Sigmoid colon (tissue), 7 donors: Measurements from ENCODE around the gene RAP1A. TPM values are rescaled to one million over a fixed set of nuclear protein-coding genes. Genes with fewer than 3 reads are reported as not detected.

ENCODE experiments used
- DNase-seq: peaks from one replicate; pipeline ENCODE4 v3.0.0-alpha.2; 2019
- H3K27ac ChIP-seq, 4 donors: fragments of 200-600 bp; sonication (generic); one replicate each; pipeline ENCODE4 v1.5.1; 2016 to 2019; ENCODE audit warnings: mild to moderate bottlenecking in 1 of 4
- H3K27me3 ChIP-seq, 3 donors: fragments of 200-600 bp; sonication (generic); one replicate each; pipeline ENCODE4 v1.5.1; 2019; ENCODE audit warnings: mild to moderate bottlenecking in 1 of 3
- H3K36me3 ChIP-seq, 4 donors: fragments of 200-600 bp; sonication (generic); one replicate each; pipeline ENCODE4 v1.5.1; 2016 to 2019
- H3K4me1 ChIP-seq, 4 donors: fragments of 200-600 bp; sonication (generic); one replicate each; pipeline ENCODE4 v1.5.1; 2017 to 2019
- H3K4me3 ChIP-seq, 4 donors: fragments of 200-600 bp; sonication (generic); one replicate each; pipeline ENCODE4 v1.5.1; 2017 to 2019; ENCODE audit warnings: mild to moderate bottlenecking in 2 of 4, moderate library complexity in 1 of 4
- H3K9me3 ChIP-seq, 4 donors: fragments of 200-600 bp in 3 of 4; sonication (generic) in 3 of 4; one replicate each; pipeline versions ENCODE4 v1.5.1 to v1.6.1; 2013 to 2019
- CTCF ChIP-seq, 4 experiments: fragments of 450-650 bp in 3 of 4; fragments of 200-600 bp in 1 of 4; IDR thresholded peaks; one replicate each; pipeline ENCODE4 v1.5.1; 2016 to 2019; ENCODE audit warnings: antibody characterized with exemption in 4 of 4, mild to moderate bottlenecking in 3 of 4, moderate library complexity in 2 of 4
- EP300 ChIP-seq, 4 donors: sonication (generic); formaldehyde crosslinking; IDR thresholded peaks; one replicate each; pipeline ENCODE4 v1.6.1; 2017; ENCODE audit warnings: antibody characterized with exemption in 4 of 4
- POLR2A ChIP-seq, 2 donors: fragments of 450-650 bp; IDR thresholded peaks; one replicate each; pipeline ENCODE4 v1.6.1; 2016; ENCODE audit warnings: antibody characterized with exemption in 2 of 2, mild to moderate bottlenecking in 2 of 2, moderate library complexity in 2 of 2
- POLR2AphosphoS5 ChIP-seq, 4 donors: sonication (generic); formaldehyde crosslinking; IDR thresholded peaks; one replicate each; pipeline ENCODE4 v1.6.1; 2017; ENCODE audit warnings: antibody characterized with exemption in 4 of 4
- WGBS, 2 donors: extraction: QIAGEN DNeasy Blood & Tissue Kit; methylation state at CpG; one replicate each; pipeline ENCODE4 v1.1.7; 2013; 5-methylcytosine and 5-hydroxymethylcytosine counted together
- intact Hi-C: fragments of 100-400 bp; cut with DNase I; formaldehyde crosslinking; loops from one replicate; pipeline ENCODE4 v1.15.1; 2023
- polyA plus RNA-seq, 3 donors: library from polyadenylated mRNA; stranded (reverse); fragments of 200-250 nt; gene quantifications; one replicate each; pipeline ENCODE4 v1.2.3, GENCODE V29; 2013
- total RNA-seq, 4 donors: library from RNA; depleted of rRNA; stranded (reverse); fragments of >200 nt; gene quantifications; one replicate each; pipeline ENCODE4 v1.1.0, GENCODE V29; 2016
- donor health status: healthy with polysubstance abuse.
- donor health status: Bipolar disorder and iron deficiency.
- donor health status: healthy.

RAP1A gene
- total and polyA plus RNA-seq, 7 donors = 87.5 to 381 (median 213) TPM

GRCh38 chr1:111745675-111746613 lies 126.4 kb downstream of the RAP1A start:
- intact Hi-C loops = loop anchor here (5.0 kb wide), 1 partner anchor 134 kb away; no protein-coding TSS in a partner anchor
- 91 to 95% methylated on average over 9 of the region's 9 CpGs for WGBS, 2 donors
- TF ChIP-seq POLR2AphosphoS5 (IDR thresholded peaks at IDR 0.05) (peak in 3 of 4 donors; percentile 35 to 76 (median 74)), CTCF (IDR thresholded peaks at IDR 0.05) (no peak)
- Histone ChIP-seq H3K4me3 (no peak overlapping the region), H3K9me3 (no peaks in the 10 kb centered on the region), H3K27ac (peak overlapping the region in 3 of 4 donors; percentile 61 to 77 (median 75)), H3K27me3 (no peaks in the 10 kb centered on the region), H3K36me3 (no peaks in the 10 kb centered on the region), H3K4me1 (peaks cover 0 to 57% (median 32%) of the 10 kb centered on the region in 4 donors)
- DNase-seq = peak; percentile 81

- WGBS, 2 donors = 79 to 81% methylated on average over 2 of the region's 2 CpGs
- Histone ChIP-seq H3K4me1 (peaks cover 0 to 64% (median 37%) of the 10 kb centered on the region in 4 donors), H3K4me3 (no peak overlapping the region), H3K27me3 (no peaks in the 10 kb centered on the region), H3K36me3 (no peaks in the 10 kb centered on the region), H3K27ac (peak overlapping the region in 3 of 4 donors; percentile 61 to 77 (median 75)), H3K9me3 (no peaks in the 10 kb centered on the region)
- no peak for TF ChIP-seq POLR2A (IDR thresholded peaks at IDR 0.05)
- TF ChIP-seq EP300 (IDR thresholded peaks at IDR 0.05) = no peak
- no peak for TF ChIP-seq CTCF (IDR thresholded peaks at IDR 0.05)
- no peak for TF ChIP-seq POLR2AphosphoS5 (IDR thresholded peaks at IDR 0.05)
- intact Hi-C loops = loop anchor here (5.0 kb wide), 1 partner anchor 134 kb away; no protein-coding TSS in a partner anchor
- DNase-seq = no peak
These were observed 127.0 kb downstream of the RAP1A start for GRCh38 chr1:111746614-111746999.

GRCh38 chr1:111747282-111747734 lies 127.7 kb downstream of the RAP1A start:
- Histone ChIP-seq H3K4me3 (no peak overlapping the region), H3K36me3 (no peaks in the 10 kb centered on the region), H3K27me3 (no peaks in the 10 kb centered on the region), H3K27ac (peak overlapping the region in 2 of 4 donors; percentile 75 to 77), H3K4me1 (peaks cover 0 to 69% (median 38%) of the 10 kb centered on the region in 4 donors), H3K9me3 (no peaks in the 10 kb centered on the region)
- intact Hi-C loops = loop anchor here (5.0 kb wide), 1 partner anchor 135 kb away; no protein-coding TSS in a partner anchor
- TF ChIP-seq CTCF (IDR thresholded peaks at IDR 0.05) = peak in 3 of 4 experiments; percentile 42 to 48 (median 42)
- TF ChIP-seq POLR2A (IDR thresholded peaks at IDR 0.05) = no peak
- TF ChIP-seq POLR2AphosphoS5 (IDR thresholded peaks at IDR 0.05) = no peak
- no peak for DNase-seq
- WGBS, 2 donors = 12 to 35% methylated on average over 3 of the region's 3 CpGs

- no peak overlapping the region for H3K4me3 ChIP-seq
- no peak for DNase-seq
- H3K9me3 ChIP-seq = no peaks in the 10 kb centered on the region
- intact Hi-C loops = loop anchor here (5.0 kb wide), 1 partner anchor 136 kb away; no protein-coding TSS in a partner anchor
- WGBS, 2 donors = 83% methylated on average over 4 of the region's 4 CpGs
- TF ChIP-seq EP300 (IDR thresholded peaks at IDR 0.05) (no peak), CTCF (IDR thresholded peaks at IDR 0.05) (no peak), POLR2AphosphoS5 (IDR thresholded peaks at IDR 0.05) (no peak), POLR2A (IDR thresholded peaks at IDR 0.05) (no peak)
- no peaks in the 10 kb centered on the region for H3K27me3 ChIP-seq
- peaks cover 0 to 69% (median 38%) of the 10 kb centered on the region in 4 donors for H3K4me1 ChIP-seq
- H3K36me3 ChIP-seq = no peaks in the 10 kb centered on the region
- H3K27ac ChIP-seq = peak overlapping the region in 2 of 4 donors; percentile 30 to 37
These were observed 128.4 kb downstream of the RAP1A start for GRCh38 chr1:111747947-111748346.
